IPS-18c (cell line): Measurements from ENCODE around the gene CSF3.

Experiments used
- H3K4me3 ChIP-seq: 2 replicates; pipeline ENCODE4 v1.7.0; 2013; ENCODE audit warnings: low read depth, mild to moderate bottlenecking, low read length, moderate library complexity; ENCODE audit not compliant: insufficient read depth
- H3K9me3 ChIP-seq: one replicate; pipeline ENCODE4 v1.6.1; 2013; ENCODE audit warnings: mild to moderate bottlenecking, low read length, moderate library complexity; ENCODE audit not compliant: control insufficient read depth, insufficient read depth

Gene CSF3

GRCh38 chr17:40018211-40019121 lies 3.2 kb downstream of the CSF3 start:
- H3K4me3 ChIP-seq = peak overlapping the region; percentile 15; the same call in 1 of the 2 replicates
- no peaks in the 10 kb centered on the region for H3K9me3 ChIP-seq

DNA sequence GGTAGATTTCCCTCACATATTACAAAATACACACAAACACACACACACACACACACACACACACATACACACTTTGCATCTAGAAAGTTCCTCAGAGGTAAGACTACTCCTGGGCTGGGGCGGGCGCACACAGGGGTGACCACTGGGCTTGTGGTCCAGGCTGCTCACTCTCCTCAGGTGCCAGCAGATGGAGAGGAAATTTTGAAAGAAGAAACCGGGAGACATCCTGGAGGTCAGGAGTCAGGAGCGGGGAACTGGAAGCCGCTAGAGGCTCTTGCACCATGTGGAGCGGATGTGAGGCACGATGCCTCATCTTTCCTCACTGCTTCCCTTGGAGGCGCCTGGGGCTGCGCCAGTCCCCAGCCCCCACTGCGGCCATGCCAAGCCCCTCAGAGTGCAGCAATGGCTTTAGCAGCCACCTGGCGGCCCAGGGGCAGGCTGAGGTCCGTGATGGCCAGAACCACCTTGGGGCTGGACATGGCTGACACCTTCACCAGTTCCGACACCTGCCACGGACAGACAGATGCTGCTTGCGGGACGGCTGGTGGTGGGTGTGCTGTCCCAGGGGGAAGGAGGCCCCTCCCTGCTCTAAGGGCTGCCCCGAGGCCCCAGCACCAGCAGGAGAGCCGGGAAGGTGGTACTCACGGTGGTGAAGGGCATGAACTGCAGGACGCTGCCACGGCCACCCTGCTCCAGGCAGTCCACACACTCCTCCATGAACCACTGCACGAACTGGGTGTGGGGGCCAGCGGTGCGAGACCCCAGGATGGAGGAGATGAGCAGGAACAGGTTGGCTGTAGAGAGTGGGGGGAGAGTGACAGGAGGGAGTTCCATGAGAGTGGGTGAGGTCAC lies 4.1 kb downstream of the CSF3 start:
- Histone ChIP-seq H3K9me3 (no peaks in the 10 kb centered on the region), H3K4me3 (no peak overlapping the region)

DNA sequence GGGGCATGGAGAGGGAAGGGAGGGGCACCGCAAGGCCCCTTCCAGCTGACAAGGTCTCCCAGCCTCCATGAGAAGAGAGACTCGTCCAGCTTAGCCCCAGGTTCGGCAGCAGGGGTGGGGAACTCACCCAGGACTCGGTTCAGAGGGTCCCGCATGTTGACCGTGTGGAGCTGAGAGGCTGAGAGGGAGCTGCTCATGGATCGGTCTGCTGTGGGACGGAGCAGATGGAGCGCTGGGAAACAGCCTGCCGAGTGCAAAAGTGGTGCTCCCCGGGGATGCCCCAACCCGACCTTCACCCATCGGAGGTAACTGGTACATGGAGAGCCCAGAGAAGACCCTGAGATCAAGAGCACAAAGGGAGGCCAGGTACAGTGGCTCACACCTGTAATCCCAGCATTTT lies 4.9 kb downstream of the CSF3 start:
- Histone ChIP-seq H3K4me3 (no peak overlapping the region), H3K9me3 (no peaks in the 10 kb centered on the region)

DNA sequence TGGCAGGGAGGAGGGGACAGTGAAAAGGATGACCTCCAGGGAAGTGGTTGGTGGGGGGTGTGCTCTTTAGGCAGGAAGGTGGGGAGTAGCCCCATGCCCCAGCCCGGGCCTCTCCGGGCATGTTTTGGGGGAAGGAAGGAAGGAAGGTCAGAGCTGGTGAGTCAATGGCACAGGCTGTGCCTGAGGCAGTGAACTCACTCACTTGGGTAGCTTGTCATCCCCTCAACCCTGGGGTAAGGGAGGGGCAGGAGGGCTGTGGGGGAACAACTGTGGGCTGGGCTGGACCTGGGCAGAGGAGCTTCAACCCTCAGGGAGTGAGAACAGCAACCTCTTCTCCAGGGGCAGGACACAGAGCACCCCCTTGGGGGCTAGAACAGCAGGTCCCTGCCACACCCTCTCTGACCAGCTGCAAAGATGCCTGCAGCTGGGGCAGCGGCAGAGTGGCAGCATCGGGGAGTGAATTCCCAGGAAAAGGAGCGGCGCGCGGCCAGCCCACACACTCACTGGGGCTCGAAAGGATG lies 6.3 kb downstream of the CSF3 start:
- no peak overlapping the region for H3K4me3 ChIP-seq
- H3K9me3 ChIP-seq = no peaks in the 10 kb centered on the region

DNA sequence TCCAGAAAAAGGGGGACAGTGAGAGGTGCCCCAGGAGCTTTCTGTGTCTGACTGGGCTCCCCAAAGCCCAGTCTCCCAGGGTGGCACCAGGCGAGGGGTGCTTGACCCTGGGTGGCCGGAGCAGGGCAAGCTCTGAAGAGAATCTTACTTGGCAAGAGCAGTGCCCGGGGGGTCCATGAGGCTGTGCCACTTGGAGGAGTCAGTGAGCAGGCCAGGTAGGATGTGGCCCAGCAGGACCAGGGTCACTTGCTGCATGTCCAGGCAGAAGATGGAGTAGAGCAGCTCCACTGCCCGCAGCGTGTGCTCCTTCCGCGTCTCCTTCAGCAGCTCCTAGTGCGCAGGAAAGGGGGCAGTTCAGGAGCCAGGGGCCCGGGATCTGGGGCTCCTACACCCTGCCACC lies 7.3 kb downstream of the CSF3 start:
- Histone ChIP-seq H3K4me3 (no peak overlapping the region), H3K9me3 (no peaks in the 10 kb centered on the region)

GRCh38 chr17:40022961-40023541 lies 7.8 kb downstream of the CSF3 start:
- H3K4me3 ChIP-seq = no peak overlapping the region
- no peaks in the 10 kb centered on the region for H3K9me3 ChIP-seq

DNA sequence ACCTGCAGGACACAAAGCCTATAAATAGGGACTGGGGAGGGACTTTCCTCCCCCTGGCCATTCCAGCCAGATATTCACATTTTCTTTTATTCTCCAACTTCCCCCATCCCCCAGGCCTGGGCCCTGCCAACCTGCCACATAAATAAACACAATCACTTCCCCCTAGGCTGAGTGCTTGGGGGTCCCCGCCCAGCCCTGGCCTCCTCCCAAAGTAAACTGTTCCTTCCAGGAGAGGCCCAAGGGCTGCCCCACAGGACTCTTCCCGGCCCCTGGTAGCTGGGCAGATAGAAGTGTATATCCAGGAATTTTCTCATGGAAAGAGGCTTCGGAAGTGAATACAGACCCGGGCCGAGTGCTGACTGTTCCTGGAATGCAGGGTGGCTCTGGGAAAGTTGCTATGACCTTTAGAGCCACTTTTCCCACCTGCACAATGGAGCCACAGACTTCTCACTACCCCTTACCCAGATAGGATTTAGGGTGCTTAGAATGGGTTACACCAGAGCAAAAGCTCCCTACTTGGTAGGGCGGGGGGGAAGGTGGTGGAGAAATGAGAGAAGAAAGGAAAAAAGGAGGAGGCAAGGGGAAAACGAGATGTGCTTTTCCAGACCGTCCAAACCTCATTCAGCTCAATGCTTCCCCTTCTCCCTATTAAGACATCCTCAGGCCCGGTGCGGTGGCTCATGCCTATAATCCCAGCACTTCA lies 8.5 kb downstream of the CSF3 start:
- Histone ChIP-seq H3K4me3 (no peak overlapping the region), H3K9me3 (no peaks in the 10 kb centered on the region)

- no peaks in the 10 kb centered on the region for H3K9me3 ChIP-seq
- no peak overlapping the region for H3K4me3 ChIP-seq
Measured at GRCh38 chr17:40024901-40025300, 9.7 kb downstream of the CSF3 start.

DNA sequence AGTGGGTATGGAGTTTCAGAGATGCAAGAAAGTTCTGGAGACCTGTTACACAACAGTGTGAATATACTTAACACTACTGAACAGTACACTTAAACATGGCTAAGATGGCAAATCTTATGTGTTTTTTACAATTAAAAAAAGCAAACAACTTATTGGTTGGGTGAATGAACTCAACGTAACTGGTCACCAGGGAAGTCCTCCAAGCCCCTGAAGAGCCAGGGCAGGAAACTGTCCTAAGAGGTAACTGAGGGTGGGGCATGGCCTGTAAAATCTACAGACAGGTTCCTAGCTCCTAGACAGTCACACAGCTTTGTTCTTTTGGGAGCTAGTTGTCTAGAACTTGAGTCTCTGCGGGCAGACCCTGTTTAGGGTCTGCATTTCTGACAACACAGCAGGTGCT lies 10.3 kb downstream of the CSF3 start:
- no peaks in the 10 kb centered on the region for H3K9me3 ChIP-seq
- no peak overlapping the region for H3K4me3 ChIP-seq

- H3K9me3 ChIP-seq = no peaks in the 10 kb centered on the region
- H3K4me3 ChIP-seq = no peak overlapping the region
Measured at GRCh38 chr17:40025991-40026815, 11.0 kb downstream of the CSF3 start.

GRCh38 chr17:40026816-40027613 lies 11.8 kb downstream of the CSF3 start:
- H3K9me3 ChIP-seq = no peaks in the 10 kb centered on the region
- no peak overlapping the region for H3K4me3 ChIP-seq

- H3K9me3 ChIP-seq = no peaks in the 10 kb centered on the region
- no peak overlapping the region for H3K4me3 ChIP-seq
Measured at GRCh38 chr17:40027614-40028012, 12.4 kb downstream of the CSF3 start.

- Histone ChIP-seq H3K9me3 (no peaks in the 10 kb centered on the region), H3K4me3 (no peak overlapping the region)
Measured at GRCh38 chr17:40028595-40028994, 13.4 kb downstream of the CSF3 start.

GRCh38 chr17:40031706-40032105 lies 16.5 kb downstream of the CSF3 start:
- Histone ChIP-seq H3K9me3 (no peaks in the 10 kb centered on the region), H3K4me3 (no peak overlapping the region)
